ENCODE results near the gene ANKMY2.

DNA sequence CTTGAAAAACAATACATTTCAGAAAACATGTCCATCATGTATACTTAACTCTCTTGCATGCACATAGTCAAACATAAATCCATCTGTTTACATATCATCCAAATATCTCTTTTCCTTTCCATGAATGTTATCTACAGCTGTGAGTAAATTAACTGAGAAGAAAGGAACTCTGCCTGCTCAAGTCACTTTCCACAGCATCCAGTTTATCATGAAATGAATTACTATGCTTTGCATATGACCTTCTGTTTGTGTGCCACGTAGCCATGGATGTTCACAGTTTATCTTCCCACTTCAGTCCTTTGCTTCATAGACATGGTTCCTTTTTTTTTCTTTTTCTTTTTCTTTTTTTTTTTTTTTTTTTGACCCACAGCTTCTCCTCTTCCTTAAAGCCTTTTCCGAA is 40.0 kb upstream of the ANKMY2 start:
- TF ChIP-seq SP1 (IDR thresholded peaks at IDR 0.05) (no peak), FOXA1 (IDR thresholded peaks at IDR 0.05) (no peak), TARDBP (IDR thresholded peaks at IDR 0.05) (no peak), NFRKB (IDR thresholded peaks at IDR 0.05) (no peak), ELF4 (IDR thresholded peaks at IDR 0.05) (no peak), ZNF384 (IDR thresholded peaks at IDR 0.05) (no peak), BHLHE40 (IDR thresholded peaks at IDR 0.05; ENCODE audit: borderline replicate concordance) (no peak), FOXM1 (IDR thresholded peaks at IDR 0.05; ENCODE audit: borderline replicate concordance) (no peak)

Measured in HEK293T (cell line).